GM04504 (cell line): Measurements from ENCODE around the gene PEA15.

ENCODE experiments used
- DNase-seq: peaks from one replicate; pipeline ENCODE4 v3.0.0-alpha.2; 2012; ENCODE audit warnings: low read depth

The PEA15 gene

DNA sequence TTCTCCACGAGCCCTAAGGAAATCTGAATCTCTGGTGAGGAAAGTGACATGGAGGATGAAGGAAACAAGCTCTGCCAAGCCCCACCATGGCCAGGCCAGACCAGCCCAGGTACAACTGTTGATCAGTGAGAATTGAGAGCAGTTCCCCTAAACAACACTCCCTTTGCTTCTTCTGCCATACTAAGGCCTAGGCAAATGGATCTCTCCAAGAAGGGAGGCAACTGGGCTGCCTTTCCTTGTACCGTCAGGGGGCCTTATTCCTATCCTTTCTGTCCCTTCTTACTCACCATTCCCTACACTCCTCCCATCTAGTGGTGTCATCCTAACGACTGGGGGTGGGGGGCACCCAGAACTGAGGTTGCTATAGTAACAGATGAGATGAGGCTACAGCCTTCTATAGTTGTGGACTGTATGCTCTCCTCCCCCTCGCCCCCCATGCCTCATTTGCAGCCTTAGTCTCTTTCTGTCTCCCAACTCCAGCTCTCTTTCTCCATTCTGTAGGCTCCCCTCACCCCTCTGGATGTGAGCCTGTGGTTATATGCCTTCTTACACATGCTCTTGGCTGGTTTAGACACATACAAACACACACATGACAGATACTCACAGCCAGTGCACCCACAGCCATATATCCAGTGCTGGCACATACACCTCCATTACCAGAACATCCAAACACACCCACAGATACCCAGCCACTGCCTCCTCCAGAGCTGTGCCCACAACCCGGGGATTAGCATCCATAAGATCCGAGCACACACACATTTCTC is 3.6 kb downstream of the PEA15 start:
- DNase-seq: no peak

DNA sequence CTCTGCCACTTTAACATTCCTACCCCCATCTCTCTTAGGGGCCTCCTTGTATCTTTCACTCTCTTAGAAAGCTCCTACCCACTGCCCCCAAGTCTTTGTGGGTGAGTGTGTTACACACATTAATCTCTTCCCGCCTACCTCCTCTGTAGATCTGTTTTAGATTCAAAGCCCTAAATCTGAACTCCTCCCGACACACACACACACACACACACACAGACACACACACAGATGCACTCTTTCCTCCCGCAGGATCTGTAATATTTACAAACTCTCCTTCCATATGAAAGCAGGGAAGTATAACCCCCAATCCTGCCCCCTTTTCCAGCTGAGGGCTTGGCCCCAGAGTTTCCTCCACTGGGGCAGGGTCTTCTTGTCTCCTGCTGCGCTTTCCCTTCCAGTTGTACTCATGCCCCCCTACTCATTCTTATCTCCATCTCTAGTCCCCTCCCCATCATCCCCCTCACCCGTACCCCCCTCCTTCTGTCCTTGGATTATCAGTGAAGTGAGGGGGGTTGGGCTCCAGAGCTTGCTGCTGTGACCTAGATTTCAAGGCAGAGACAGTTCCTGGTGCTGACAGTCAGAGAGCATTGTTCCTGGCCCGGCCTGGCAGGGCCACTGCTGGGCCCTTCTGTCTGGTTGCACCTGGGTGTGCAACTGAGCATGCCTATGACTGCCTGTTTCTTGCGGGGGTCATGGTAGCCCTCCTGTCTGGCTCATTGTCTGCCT is 4.3 kb downstream of the PEA15 start:
- no peak for DNase-seq

DNA sequence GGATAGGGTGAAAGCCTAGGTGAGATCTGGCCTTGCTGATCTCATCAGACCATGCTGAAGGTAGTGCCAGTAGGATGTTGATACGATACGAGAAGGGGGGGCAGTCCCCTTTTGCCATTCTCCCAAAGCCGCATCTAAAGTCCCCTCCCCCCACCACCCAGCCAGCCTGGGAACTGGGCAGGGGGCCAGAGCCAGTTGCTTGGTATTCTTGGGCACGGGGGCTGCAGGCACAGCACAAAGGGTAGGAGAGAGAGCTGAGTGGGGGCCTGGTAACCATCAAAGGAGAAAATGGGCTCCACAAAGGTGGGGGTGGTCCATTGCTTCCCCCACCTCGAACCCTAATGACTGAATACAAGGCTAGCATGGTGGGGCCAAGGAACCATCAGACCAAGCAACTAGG is 5.4 kb downstream of the PEA15 start:
- DNase-seq: no peak

DNA sequence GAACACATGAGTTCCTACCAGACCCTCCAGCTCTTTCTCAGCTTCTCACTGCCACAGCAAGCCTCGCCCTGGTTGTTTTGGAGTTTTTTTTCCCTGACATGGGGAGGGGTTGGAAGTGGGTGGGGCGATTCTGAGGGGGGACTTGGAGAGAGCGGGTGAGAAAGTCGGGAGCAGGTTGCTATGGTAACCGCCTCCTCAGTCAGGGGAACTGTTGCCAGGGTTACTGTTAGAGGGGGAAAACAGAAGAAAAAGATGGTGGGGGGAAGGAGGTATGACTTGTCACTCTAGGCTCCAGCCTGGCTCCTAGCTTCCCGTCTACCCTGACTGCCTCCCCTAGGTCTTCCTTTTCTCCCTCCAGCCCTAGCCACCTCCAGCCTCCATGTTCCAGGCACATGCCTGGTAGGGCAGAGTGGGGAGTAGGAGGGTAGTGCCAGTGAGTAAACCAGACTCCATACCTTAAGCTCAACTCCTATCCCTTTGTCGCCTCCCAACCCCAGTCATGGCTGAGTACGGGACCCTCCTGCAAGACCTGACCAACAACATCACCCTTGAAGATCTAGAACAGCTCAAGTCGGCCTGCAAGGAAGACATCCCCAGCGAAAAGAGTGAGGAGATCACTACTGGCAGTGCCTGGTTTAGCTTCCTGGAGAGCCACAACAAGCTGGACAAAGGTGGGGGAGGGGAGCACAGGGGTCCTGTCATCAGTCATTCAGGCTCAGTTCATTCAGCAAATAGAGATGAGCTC is 6.0 kb downstream of the PEA15 start:
- DNase-seq: no peak

GRCh38 chr1:160214481-160215140 is 9.4 kb downstream of the PEA15 start:
- no peak for DNase-seq

DNA sequence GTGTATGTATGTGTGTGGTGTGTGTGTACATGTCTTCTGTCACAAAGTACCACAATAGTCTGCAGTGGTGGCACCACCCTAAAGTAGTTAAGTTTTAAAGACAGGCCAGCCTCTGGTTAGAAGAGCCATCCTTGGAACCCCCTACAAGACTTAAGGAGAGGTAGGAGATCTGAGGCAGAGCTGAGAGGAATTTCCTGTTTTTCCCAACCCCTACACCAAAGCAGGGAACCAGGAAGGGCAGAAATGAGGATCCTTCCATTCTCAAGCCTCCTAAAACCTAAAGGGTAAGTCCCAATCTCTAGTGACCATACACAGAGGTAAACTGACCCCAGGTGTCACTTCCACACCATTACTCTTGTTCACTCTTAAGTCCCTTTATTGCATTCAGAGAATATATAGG is 11.1 kb downstream of the PEA15 start:
- DNase-seq: no peak

DNA sequence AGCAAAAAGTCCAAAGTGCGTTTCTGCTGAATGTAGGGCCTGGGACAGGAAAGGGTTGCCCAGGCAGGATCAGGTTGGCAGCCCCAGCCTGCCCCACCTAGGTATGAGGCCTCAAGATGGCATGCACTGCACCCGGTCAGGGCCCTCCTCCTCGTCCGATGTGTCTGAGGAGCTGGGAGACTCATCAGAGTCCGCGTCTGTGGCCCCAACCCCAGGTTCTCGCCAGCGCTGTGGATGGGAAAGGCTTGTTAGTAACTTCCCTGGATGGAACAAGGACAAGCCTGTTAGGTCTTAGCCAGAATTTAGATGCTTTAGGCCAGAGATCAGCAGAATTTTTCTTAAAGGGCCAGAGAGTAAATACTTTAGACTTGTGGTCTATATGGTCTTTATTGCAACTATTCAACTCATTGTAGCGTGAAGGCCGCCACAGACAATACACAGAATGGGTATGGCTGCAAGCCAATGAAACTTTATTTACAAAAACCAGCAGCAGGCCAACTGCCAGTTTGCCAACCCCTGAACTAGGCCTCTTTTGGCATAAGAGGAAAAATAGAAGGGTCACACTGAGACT is 12.4 kb downstream of the PEA15 start:
- no peak for DNase-seq

DNA sequence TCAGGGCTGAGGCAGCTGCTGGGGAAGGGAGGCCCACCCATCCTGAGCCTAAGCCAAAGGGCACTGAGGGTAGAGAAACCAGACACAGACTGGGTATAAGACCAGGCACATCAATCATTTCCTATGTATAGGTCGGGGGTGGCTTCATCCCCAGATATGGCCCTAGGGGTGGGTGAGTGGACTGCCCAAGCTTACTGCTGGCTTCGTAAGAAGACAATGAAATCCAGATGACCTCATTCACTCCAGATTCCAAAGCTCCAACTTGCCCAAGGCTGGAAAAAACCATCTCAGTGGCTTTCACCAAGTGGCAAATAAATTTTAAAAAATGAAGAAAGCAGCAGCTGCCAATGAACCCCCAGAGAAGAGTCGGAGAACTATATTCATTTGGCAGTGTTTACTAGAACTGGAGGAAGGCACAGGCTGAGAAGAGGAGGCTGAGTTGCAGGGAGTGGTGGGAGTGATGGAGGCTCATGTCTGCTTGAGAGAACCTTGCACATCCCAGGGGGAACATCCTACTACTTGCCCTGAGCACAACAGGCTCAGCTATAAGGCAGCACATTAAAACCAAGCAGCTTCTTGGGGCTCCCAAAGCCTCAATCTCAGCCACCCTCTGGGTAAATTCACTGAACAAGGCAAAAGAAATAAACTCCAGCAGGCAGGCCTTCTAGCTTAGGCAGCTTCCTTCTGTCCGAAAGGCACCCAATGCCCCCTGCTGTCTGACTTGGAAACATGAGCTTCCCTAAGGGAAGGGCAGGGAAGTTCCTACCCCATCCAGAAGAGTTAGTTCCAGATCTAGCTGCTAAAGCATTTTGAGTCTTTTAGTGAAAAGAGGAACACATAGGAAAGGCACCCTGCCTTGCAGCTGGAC is 14.1 kb downstream of the PEA15 start:
- peak; percentile 51 for DNase-seq

DNA sequence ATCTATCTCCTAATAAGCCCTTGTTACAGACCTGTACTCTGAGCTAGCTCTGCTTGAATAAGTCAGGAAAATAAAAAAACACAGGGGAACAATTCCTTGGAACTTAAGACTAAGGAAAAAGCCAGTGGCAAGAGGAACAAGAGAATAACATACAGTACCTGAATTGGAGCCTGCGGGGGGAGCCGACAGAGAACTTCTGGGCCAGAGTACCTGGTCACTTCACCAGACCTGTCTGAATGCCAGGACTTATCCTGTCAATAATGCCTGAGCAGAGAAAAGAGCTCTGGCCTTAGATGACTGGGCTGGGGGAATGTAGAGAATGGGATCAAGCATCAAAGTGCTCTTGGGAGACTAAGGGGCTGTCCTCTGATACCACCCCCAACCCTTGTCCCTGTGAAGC is 15.1 kb downstream of the PEA15 start:
- DNase-seq: no peak

DNA sequence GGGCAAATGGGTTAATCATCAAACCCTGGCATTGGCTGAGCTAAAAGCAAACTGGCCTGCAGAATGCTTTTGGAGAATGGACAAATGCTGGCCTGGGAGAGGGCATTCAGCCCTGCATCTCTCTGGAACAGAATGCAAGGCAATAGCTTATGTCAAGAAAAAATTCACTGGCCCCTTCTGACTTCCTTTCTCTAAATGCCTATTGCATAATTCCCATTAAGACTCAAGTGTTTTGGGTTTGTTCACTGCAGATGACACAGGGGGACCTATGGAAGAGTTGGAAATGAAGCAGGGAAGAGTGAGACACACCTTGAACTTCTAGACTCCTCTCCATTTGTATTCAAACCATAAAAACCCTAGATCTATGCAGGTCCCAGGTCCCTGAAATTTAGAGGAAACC is 15.9 kb downstream of the PEA15 start:
- DNase-seq: no peak

GRCh38 chr1:160222546-160222945 is 17.4 kb downstream of the PEA15 start:
- DNase-seq: no peak

- no peak for DNase-seq
Observed at GRCh38 chr1:160224606-160225005, 19.4 kb downstream of the PEA15 start.

DNA sequence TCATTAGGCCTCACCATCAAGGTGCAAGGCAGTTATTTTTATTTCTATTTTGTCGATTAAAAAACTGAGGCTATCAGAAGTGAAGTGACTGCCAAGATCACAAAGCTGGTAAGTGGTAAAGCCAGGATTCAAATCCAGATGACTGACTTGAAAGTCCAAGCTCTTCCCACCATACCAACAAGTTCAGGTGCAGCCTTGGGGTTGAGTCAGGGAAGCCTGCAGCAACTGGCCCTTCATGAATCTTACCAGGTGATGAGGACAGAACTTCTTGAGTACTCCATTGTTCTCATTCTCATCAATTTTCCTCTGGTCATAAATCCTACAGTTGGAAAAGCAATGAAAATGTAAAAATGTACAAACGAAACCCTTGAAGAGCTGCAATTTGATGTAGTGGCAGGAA is 20.2 kb downstream of the PEA15 start:
- DNase-seq: no peak

DNA sequence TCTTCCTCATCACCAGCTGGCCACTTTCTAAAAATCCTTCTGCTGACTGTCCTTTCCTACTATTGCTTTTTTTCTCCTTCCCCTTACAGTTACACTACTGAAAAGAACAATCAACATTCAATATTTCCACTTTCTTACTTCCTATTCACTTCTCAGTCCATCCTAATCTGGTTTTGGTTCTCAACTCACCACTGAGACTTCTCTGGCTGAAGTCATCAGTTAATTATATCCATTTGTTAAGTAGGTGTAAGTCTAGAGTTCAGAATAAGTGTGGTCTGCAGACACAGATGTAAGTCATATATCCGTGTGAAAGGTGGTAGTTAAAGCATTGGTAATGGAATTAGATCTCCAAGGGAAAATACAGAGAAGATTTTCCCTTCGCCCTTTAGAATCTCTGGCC is 21.4 kb downstream of the PEA15 start:
- no peak for DNase-seq

- DNase-seq: no peak
Observed at GRCh38 chr1:160227034-160227433, 21.9 kb downstream of the PEA15 start.

DNA sequence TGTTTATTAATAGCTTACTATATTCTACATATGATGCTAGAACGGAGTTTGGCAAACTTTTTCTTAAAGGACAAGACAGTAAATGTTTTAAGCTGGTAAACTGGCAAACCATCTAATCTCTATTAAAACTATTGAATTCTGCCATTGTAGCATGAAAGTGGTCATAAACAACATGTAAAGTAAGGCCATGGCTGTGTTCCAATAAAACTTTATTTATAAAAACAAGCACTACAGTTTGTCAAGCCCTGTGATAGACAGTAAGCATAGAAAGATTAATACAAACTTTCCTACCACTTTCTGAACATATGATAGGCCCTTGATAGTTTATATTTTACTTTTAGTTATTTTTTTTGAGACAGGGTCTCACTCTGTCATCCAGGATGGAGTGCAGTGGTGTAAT is 22.4 kb downstream of the PEA15 start:
- no peak for DNase-seq

DNA sequence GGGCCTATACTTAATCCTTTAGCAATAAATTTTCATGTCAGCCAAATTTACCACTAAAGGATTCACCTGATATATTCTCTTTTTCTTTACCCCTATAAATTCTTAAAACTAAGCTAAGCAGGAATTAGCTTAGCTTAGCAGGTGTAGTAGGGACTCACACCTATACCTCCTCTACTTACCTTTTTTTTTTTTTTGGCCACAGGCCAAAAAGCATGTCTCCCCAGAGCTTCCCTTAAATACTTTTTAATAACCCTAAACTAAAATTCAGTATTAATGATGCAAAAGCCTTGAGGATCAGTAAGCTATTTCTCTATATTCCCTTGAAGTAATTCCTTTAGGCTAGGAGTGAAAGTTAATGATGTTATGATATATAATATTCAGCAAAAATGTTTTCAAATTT is 23.2 kb downstream of the PEA15 start:
- DNase-seq: no peak

- no peak for DNase-seq
Observed at GRCh38 chr1:160232911-160233310, 27.7 kb downstream of the PEA15 start.

- DNase-seq: no peak
Observed at GRCh38 chr1:160236806-160237205, 31.6 kb downstream of the PEA15 start.

DNA sequence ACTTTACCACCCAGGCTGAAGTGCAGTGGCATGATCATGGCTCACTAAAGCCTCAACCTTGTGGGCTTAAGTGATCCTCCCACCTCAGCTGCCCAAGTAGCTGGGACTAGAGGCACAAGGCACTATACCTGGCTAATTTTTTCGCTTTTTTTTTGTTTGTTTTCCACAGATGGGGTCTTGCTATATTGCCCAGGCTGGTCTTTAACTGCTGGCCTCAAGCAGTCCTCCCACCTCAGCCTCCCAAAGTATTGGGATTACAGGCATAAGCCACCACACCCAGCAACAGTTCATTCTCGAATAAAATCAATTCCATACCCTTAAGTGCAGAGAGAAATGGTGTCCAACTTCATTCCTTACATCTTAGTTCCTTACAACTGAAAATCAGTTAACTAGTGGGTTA is 32.4 kb downstream of the PEA15 start:
- DNase-seq: no peak

GRCh38 chr1:160238408-160238807 is 33.2 kb downstream of the PEA15 start:
- DNase-seq: no peak
